Neural progenitor cell (in vitro differentiated cells): Measurements from ENCODE around the gene MRPL11. TPM values are rescaled to one million over a fixed set of nuclear protein-coding genes. Genes with fewer than 3 reads are reported as not detected.
A peak's percentile ranks its signal among the peaks of the same experiment; 100 is the strongest.

Experiments used
- DNase-seq: peaks from one replicate; pipeline ENCODE4 v3.0.0-alpha.2; 2016; ENCODE audit warnings: low spot score
- H2AFZ ChIP-seq: fragments of 200-600 bp; sonication (generic); replicated peaks from 2 replicates; pipeline ENCODE4 v1.6.1; 2016; ENCODE audit warnings: antibody characterized with exemption
- H3F3A ChIP-seq: fragments of 200-600 bp; sonication (generic); 2 replicates; pipeline ENCODE4 v1.6.1; 2016; ENCODE audit warnings: antibody characterized with exemption, low read depth
- H3K27ac ChIP-seq: fragments of 200-600 bp; sonication (generic); 2 replicates; pipeline ENCODE4 v1.5.1; 2016; ENCODE audit warnings: mild to moderate bottlenecking
- H3K27me3 ChIP-seq: fragments of 200-600 bp; sonication (generic); 2 replicates; pipeline ENCODE4 v1.6.1; 2016; ENCODE audit warnings: mild to moderate bottlenecking, moderate library complexity
- H3K36me3 ChIP-seq: fragments of 200-600 bp; sonication (generic); 2 replicates; pipeline ENCODE4 v1.5.1; 2016
- H3K4me1 ChIP-seq: fragments of 200-600 bp; sonication (generic); 2 replicates; pipeline ENCODE4 v1.6.1; 2016; ENCODE audit warnings: mixed run types
- H3K4me2 ChIP-seq: fragments of 200-600 bp; sonication (generic); 2 replicates; pipeline ENCODE4 v1.6.1; 2016
- H3K4me3 ChIP-seq: fragments of 200-600 bp; sonication (generic); 2 replicates; pipeline ENCODE4 v1.5.1; 2016
- H3K79me2 ChIP-seq: fragments of 200-600 bp; sonication (generic); 2 replicates; pipeline ENCODE4 v1.6.1; 2016; ENCODE audit warnings: low read depth
- H3K9ac ChIP-seq: fragments of 200-600 bp; sonication (generic); 2 replicates; pipeline ENCODE4 v1.6.1; 2016
- H3K9me3 ChIP-seq: fragments of 200-600 bp; sonication (generic); 2 replicates; pipeline ENCODE4 v1.5.1; 2016; ENCODE audit warnings: low read depth
- H4K20me1 ChIP-seq: fragments of 200-600 bp; sonication (generic); 2 replicates; pipeline ENCODE4 v1.6.1; 2016; ENCODE audit warnings: low read depth
- H3K27ac Mint-ChIP-seq: 3 replicates; pipeline ENCODE4 v1.8.0; 2021; ENCODE audit warnings: mixed read lengths
- H3K27me3 Mint-ChIP-seq: 2 replicates; pipeline ENCODE4 v1.8.0; 2022; ENCODE audit warnings: low read depth, mild to moderate bottlenecking, inconsistent platforms, moderate library complexity, mixed read lengths; ENCODE audit not compliant: insufficient read depth
- H3K36me3 Mint-ChIP-seq: 3 replicates; pipeline ENCODE4 v1.8.0; 2021; ENCODE audit warnings: mixed read lengths
- H3K4me1 Mint-ChIP-seq: 3 replicates; pipeline ENCODE4 v1.8.0; 2021; ENCODE audit warnings: mixed read lengths
- H3K4me3 Mint-ChIP-seq: 3 replicates; pipeline ENCODE4 v1.8.0; 2021; ENCODE audit warnings: mild to moderate bottlenecking, moderate library complexity, mixed read lengths
- H3K9me3 Mint-ChIP-seq: 3 replicates; pipeline ENCODE4 v1.8.0; 2020; ENCODE audit warnings: mixed read lengths
- CTCF ChIP-seq: fragments of 200-600 bp; sonication (generic); IDR thresholded peaks from 2 replicates; pipeline ENCODE4 v1.5.1; 2017; ENCODE audit warnings: antibody characterized with exemption, mild to moderate bottlenecking
- EZH2 ChIP-seq: fragments of 200-600 bp; sonication (generic); IDR thresholded peaks from 2 replicates; pipeline ENCODE4 v1.6.1; 2017; ENCODE audit warnings: antibody characterized with exemption, mild to moderate bottlenecking, moderate library complexity
- EZH2phosphoT487 ChIP-seq: fragments of 200-600 bp; sonication (generic); IDR thresholded peaks from 2 replicates; pipeline ENCODE4 v1.6.1; 2017; ENCODE audit warnings: antibody characterized with exemption
- total RNA-seq: library from RNA; depleted of rRNA; stranded (reverse); fragments of >200 nt; gene quantifications from 2 replicates; pipeline ENCODE4 v1.2.3, GENCODE V29; 2015; ENCODE audit warnings: low replicate concordance

The MRPL11 gene
- total RNA-seq, 1 donor from 2014 or later = 131 TPM

GRCh38 chr11:66418168-66418985 lies 20.3 kb downstream of the MRPL11 start:
- H4K20me1 ChIP-seq = peaks cover 65% of the 10 kb centered on the region

GRCh38 chr11:66417000-66417399 lies 21.6 kb downstream of the MRPL11 start:
- Histone ChIP-seq H3K9me3 (no peaks in the 10 kb centered on the region), H2AFZ (no peak overlapping the region), H3F3A (peaks cover 9% of the 10 kb centered on the region), H3K4me2 (no peak overlapping the region), H3K4me1 (peaks cover 26% of the 10 kb centered on the region), H3K9ac (no peak overlapping the region), H3K36me3 (no peaks in the 10 kb centered on the region), H3K79me2 (no peaks in the 10 kb centered on the region), H3K27me3 (peaks cover 36% of the 10 kb centered on the region), H4K20me1 (peaks cover 55% of the 10 kb centered on the region), H3K27ac (no peak overlapping the region), H3K4me3 (no peak overlapping the region)
- Mint-ChIP-seq H3K27me3 (peaks cover 38% of the 10 kb centered on the region), H3K4me1 (peaks cover 36% of the 10 kb centered on the region), H3K36me3 (peaks cover 2% of the 10 kb centered on the region), H3K27ac (no peak overlapping the region), H3K9me3 (no peaks in the 10 kb centered on the region), H3K4me3 (no peak overlapping the region)
- TF ChIP-seq CTCF = no peak
- no peak for TF ChIP-seq EZH2phosphoT487
- peak; percentile 30 for DNase-seq

More at GRCh38 chr11:66418168-66418985, 20.3 kb downstream of the MRPL11 start:
- Mint-ChIP-seq H3K36me3 (peaks cover 2% of the 10 kb centered on the region), H3K4me3 (peak overlapping the region; percentile 69), H3K27me3 (peaks cover 44% of the 10 kb centered on the region), H3K9me3 (no peaks in the 10 kb centered on the region), H3K4me1 (peaks cover 32% of the 10 kb centered on the region), H3K27ac (no peak overlapping the region)
- Histone ChIP-seq H3K9me3 (no peaks in the 10 kb centered on the region), H3K27ac (no peak overlapping the region), H3K9ac (no peak overlapping the region), H3K36me3 (no peaks in the 10 kb centered on the region), H3K79me2 (no peaks in the 10 kb centered on the region), H2AFZ (no peak overlapping the region), H3F3A (peaks cover 9% of the 10 kb centered on the region), H3K27me3 (peaks cover 37% of the 10 kb centered on the region), H3K4me1 (peaks cover 26% of the 10 kb centered on the region), H3K4me2 (no peak overlapping the region), H3K4me3 (no peak overlapping the region)
- no peak for TF ChIP-seq EZH2phosphoT487
- peak; percentile 39 for TF ChIP-seq EZH2
- peak; percentile 54 for TF ChIP-seq CTCF
- peak; percentile 95 for DNase-seq

- H3K27me3 ChIP-seq = peaks cover 23% of the 10 kb centered on the region
- H3K4me2 ChIP-seq = no peak overlapping the region
- no peak overlapping the region for H3K27ac ChIP-seq
- Mint-ChIP-seq H3K27ac (no peak overlapping the region), H3K27me3 (peaks cover 24% of the 10 kb centered on the region), H3K4me1 (peaks cover 43% of the 10 kb centered on the region), H3K4me3 (no peak overlapping the region), H3K36me3 (peaks cover 2% of the 10 kb centered on the region), H3K9me3 (no peaks in the 10 kb centered on the region)
- peaks cover 6% of the 10 kb centered on the region for H3F3A ChIP-seq
- H3K4me3 ChIP-seq = no peak overlapping the region
- no peaks in the 10 kb centered on the region for H3K9me3 ChIP-seq
- TF ChIP-seq CTCF = no peak
- no peak for TF ChIP-seq EZH2phosphoT487
- no peak for TF ChIP-seq EZH2
- H3K9ac ChIP-seq = no peak overlapping the region
- no peaks in the 10 kb centered on the region for H3K36me3 ChIP-seq
- peaks cover 23% of the 10 kb centered on the region for H3K4me1 ChIP-seq
- no peak overlapping the region for H2AFZ ChIP-seq
- peaks cover 41% of the 10 kb centered on the region for H4K20me1 ChIP-seq
- H3K79me2 ChIP-seq = no peaks in the 10 kb centered on the region
- no peak for DNase-seq
Measured at GRCh38 chr11:66415423-66415822, 23.2 kb downstream of the MRPL11 start.
